SK-N-SH (cell line): ENCODE data around the gene DNAJC15. TPM values are rescaled to one million over a fixed set of nuclear protein-coding genes. Genes with fewer than 3 reads are reported as not detected.

Source experiments
- CTCF ChIA-PET: fragments of 300-600, 350-600 bp; formaldehyde crosslinking; extraction: SDS; loops from one replicate; lab custom pipeline; 2021; lab: Yijun Ruan, JAX
- POLR2A ChIA-PET: fragments of 350-600 bp; sonication (Branson Sonifier 250); formaldehyde crosslinking; extraction: SDS; loops from one replicate; lab custom pipeline; 2020; ENCODE audit warnings: antibody characterized with exemption, inconsistent platforms; lab: Yijun Ruan, JAX
- DNase-seq: peaks from one replicate; pipeline ENCODE4 v3.0.0; 2012
- H2AFZ ChIP-seq: fragments of 200-600 bp; sonication (generic); 2 replicates; pipeline ENCODE4 v1.8.1; 2016; ENCODE audit warnings: antibody characterized with exemption, mild to moderate bottlenecking, low read depth
- H3F3A ChIP-seq: fragments of 200-600 bp; sonication (generic); replicated peaks from 2 replicates; pipeline ENCODE3; 2016; ENCODE audit warnings: antibody characterized with exemption, mild to moderate bottlenecking; ENCODE audit not compliant: insufficient read depth
- H3K27ac ChIP-seq, 2 experiments: fragments of 200-500 bp in 1 of 2; fragments of 200-600 bp in 1 of 2; sonication (Bioruptor generic) in 1 of 2; sonication (generic), shearing (Covaris generic) in 1 of 2; 2 replicates each; pipeline versions ENCODE4 v1.5.1 to v1.6.1; 2014 to 2016; ENCODE audit warnings: low read depth in 2 of 2, inconsistent platforms in 1 of 2, low read length in 1 of 2, mild to moderate bottlenecking in 1 of 2, mixed read lengths in 1 of 2
- H3K27me3 ChIP-seq: fragments of 200-600 bp; sonication (generic), shearing (Covaris generic); 2 replicates; pipeline ENCODE4 v1.6.1; 2016; ENCODE audit warnings: mixed run types; ENCODE audit not compliant: insufficient read depth
- H3K36me3 ChIP-seq, 2 experiments: fragments of 200-500 bp in 1 of 2; fragments of 200-600 bp in 1 of 2; sonication (Bioruptor generic) in 1 of 2; sonication (generic) in 1 of 2; replicated peaks in 1 of 2; 2 replicates each; pipeline versions ENCODE3 to v1.5.1; 2014 to 2016; ENCODE audit warnings: low read length in 1 of 2, mild to moderate bottlenecking in 1 of 2; ENCODE audit not compliant: insufficient read depth in 2 of 2, control insufficient read depth in 1 of 2
- H3K4me1 ChIP-seq, 2 experiments: fragments of 200-500 bp in 1 of 2; fragments of 200-600 bp in 1 of 2; sonication (Bioruptor generic) in 1 of 2; sonication (generic), shearing (Covaris generic) in 1 of 2; 2 replicates each; pipeline versions ENCODE4 v1.5.1 to v1.6.1; 2014 to 2016; ENCODE audit warnings: low read depth in 1 of 2, low read length in 1 of 2, mixed run types in 1 of 2; ENCODE audit not compliant: insufficient read depth in 2 of 2, control insufficient read depth in 1 of 2
- H3K4me2 ChIP-seq: fragments of 200-600 bp; sonication (generic), shearing (Covaris generic); 2 replicates; pipeline ENCODE4 v1.6.1; 2017; ENCODE audit warnings: mixed run types
- H3K4me3 ChIP-seq, 2 experiments: fragments of 200-500 bp in 1 of 2; fragments of 200-600 bp in 1 of 2; sonication (Bioruptor generic) in 1 of 2; sonication (generic), shearing (Covaris generic) in 1 of 2; 2 replicates each; pipeline versions ENCODE4 v1.5.1 to v1.8.1; 2014 to 2016; ENCODE audit warnings: low read depth in 2 of 2, inconsistent platforms in 1 of 2, low read length in 1 of 2, mild to moderate bottlenecking in 1 of 2, mixed read lengths in 1 of 2, moderate library complexity in 1 of 2
- H3K79me2 ChIP-seq: fragments of 200-600 bp; sonication (generic); 2 replicates; pipeline ENCODE4 v1.8.1; 2017; ENCODE audit warnings: mild to moderate bottlenecking; ENCODE audit not compliant: insufficient read depth
- H3K9ac ChIP-seq: fragments of 200-600 bp; sonication (generic); 2 replicates; pipeline ENCODE4 v1.6.1; 2017; ENCODE audit warnings: mixed run types
- H3K9me2 ChIP-seq: fragments of 200-600 bp; sonication (generic); 2 replicates; pipeline ENCODE4 v1.6.1; 2017; ENCODE audit warnings: mixed run types
- H3K9me3 ChIP-seq: fragments of 200-600 bp; sonication (generic); 2 replicates; pipeline ENCODE4 v1.6.1; 2017; ENCODE audit warnings: mixed run types, mild to moderate bottlenecking, moderate library complexity
- H4K20me1 ChIP-seq: fragments of 200-600 bp; sonication (generic); 2 replicates; pipeline ENCODE4 v1.6.1; 2017; ENCODE audit warnings: mild to moderate bottlenecking, mixed run types; ENCODE audit not compliant: insufficient read depth
- CHD2 ChIP-seq: fragments of 150-350 bp; IDR thresholded peaks from 2 replicates; pipeline ENCODE4 v1.6.1; 2018; ENCODE audit warnings: low read length; ENCODE audit not compliant: partially characterized antibody
- CTCF ChIP-seq: fragments of 200-600 bp; sonication (generic); IDR thresholded peaks from 2 replicates; pipeline ENCODE4 v1.6.1; 2017; ENCODE audit warnings: antibody characterized with exemption, mild to moderate bottlenecking, moderate library complexity
- ELF1 ChIP-seq: IDR thresholded peaks from 2 replicates; pipeline ENCODE4 v1.4.0; 2012
- FOXJ3 ChIP-seq: sonication (generic); formaldehyde crosslinking; IDR thresholded peaks from 2 replicates; pipeline ENCODE4 v1.5.1; 2020; ENCODE audit warnings: mild to moderate bottlenecking, missing genetic modification reagents
- FOXM1 ChIP-seq: IDR thresholded peaks from 2 replicates; pipeline ENCODE4 v1.4.0; 2012; ENCODE audit warnings: low read depth, mild to moderate bottlenecking
- GABPA ChIP-seq: IDR thresholded peaks from 2 replicates; pipeline ENCODE4 v1.4.0; 2012; ENCODE audit warnings: low read depth, mild to moderate bottlenecking
- MXI1 ChIP-seq: IDR thresholded peaks from 2 replicates; pipeline ENCODE4 v1.6.1; 2012; ENCODE audit warnings: mild to moderate bottlenecking, low read depth, low read length, improper control_type of control experiment
- NRF1 ChIP-seq: IDR thresholded peaks from 2 replicates; pipeline ENCODE4 v1.6.1; 2012; ENCODE audit warnings: low read depth, mild to moderate bottlenecking, low read length
- PBX3 ChIP-seq: IDR thresholded peaks from 2 replicates; pipeline ENCODE4; 2012
- RAD21 ChIP-seq: IDR thresholded peaks from 2 replicates; pipeline ENCODE4 v1.6.1; 2012; ENCODE audit warnings: mild to moderate bottlenecking, low read length
- RCOR1 ChIP-seq: fragments of 150-350 bp; IDR thresholded peaks from 2 replicates; pipeline ENCODE4 v1.6.1; 2017; ENCODE audit warnings: antibody characterized with exemption, low read length
- RFX5 ChIP-seq: IDR thresholded peaks from 2 replicates; pipeline ENCODE4 v1.6.1; 2012; ENCODE audit warnings: mild to moderate bottlenecking, improper control_type of control experiment, low read length
- SMC3 ChIP-seq: IDR thresholded peaks from 2 replicates; pipeline ENCODE4 v1.6.1; 2012; ENCODE audit warnings: low read depth, low read length, improper control_type of control experiment
- TAF1 ChIP-seq: IDR thresholded peaks from 2 replicates; pipeline ENCODE4 v1.6.1; 2012; ENCODE audit warnings: low read depth, mild to moderate bottlenecking, low read length, moderate library complexity, borderline replicate concordance
- USF1 ChIP-seq: IDR thresholded peaks from 2 replicates; pipeline ENCODE4 v1.4.0; 2012; ENCODE audit warnings: low read depth, borderline replicate concordance
- YY1 ChIP-seq: IDR thresholded peaks from 2 replicates; pipeline ENCODE4 v1.4.0; 2012; ENCODE audit warnings: low read depth, mild to moderate bottlenecking
- ZBTB33 ChIP-seq: IDR thresholded peaks from 2 replicates; pipeline ENCODE4 v1.4.0; 2012; ENCODE audit warnings: low read depth, borderline replicate concordance
- whole genome bisulfite sequencing: methylation state at CpG from one replicate; pipeline ENCODE4 v1.1.6; 2017; ENCODE audit warnings: low lambda C conversion rate; 5-methylcytosine and 5-hydroxymethylcytosine counted together
- polyA plus RNA-seq, 3 experiments: library from polyadenylated mRNA; depleted of rRNA; stranded (reverse); fragments of >200 nt; gene quantifications; 2 replicates each; pipeline ENCODE4 v1.2.3, GENCODE V29; 2012

Gene DNAJC15
- polyA plus RNA-seq, 1 of the 3 experiments (the other 2 are of a cell fraction), result 18.4 TPM

- no peak for DNase-seq
- no peak overlapping the region for H2AFZ ChIP-seq
- ChIA-PET CTCF (interaction anchor here (0.7 kb wide), 1 partner anchor 138 kb away, joined by 3 read pairs; no protein-coding TSS in a partner anchor), POLR2A (no interaction called here)
- no peak for TF ChIP-seq CHD2
- no peak for TF ChIP-seq MXI1
- no peak for TF ChIP-seq GABPA
- TF ChIP-seq TAF1, result no peak
- TF ChIP-seq CTCF, result no peak
- TF ChIP-seq ELF1, result no peak
- TF ChIP-seq RAD21, result no peak
- no peak for TF ChIP-seq YY1
- no peak for TF ChIP-seq USF1
- no peak for TF ChIP-seq RFX5
- no peak for TF ChIP-seq RCOR1
- TF ChIP-seq ZBTB33, result no peak
- TF ChIP-seq PBX3, result no peak
- no peak for TF ChIP-seq SMC3
- no peak for TF ChIP-seq FOXM1
- TF ChIP-seq FOXJ3 (CRISPR knock-in tag), result no peak
- TF ChIP-seq NRF1, result no peak
- no peaks in the 10 kb centered on the region; a peak in 1 of 4 replicates for H3K4me1 ChIP-seq
- no peak overlapping the region for H3K4me2 ChIP-seq
- 79% methylated on average over 2 of the region's 2 CpGs for WGBS
- peaks cover 3% of the 10 kb centered on the region for H3F3A ChIP-seq
- H4K20me1 ChIP-seq, result no peaks in the 10 kb centered on the region
- H3K27ac ChIP-seq, result no peak overlapping the region
- no peaks in the 10 kb centered on the region for H3K27me3 ChIP-seq
- H3K4me3 ChIP-seq, result no peak overlapping the region
- no peaks in the 10 kb centered on the region for H3K9me3 ChIP-seq
- no peak overlapping the region for H3K9ac ChIP-seq
- no peaks in the 10 kb centered on the region for H3K9me2 ChIP-seq
- H3K36me3 ChIP-seq, result no peaks in the 10 kb centered on the region
- H3K79me2 ChIP-seq, result 0 out of 2 replicates have a peak, but pooled peaks cover 3% of the 10 kb centered on the region
Measured at GRCh38 chr13:43107780-43108179, 84.4 kb downstream of the DNAJC15 start.
